Uterus (tissue), 2 donors: ENCODE measurements around the gene FBXO22.

Source experiments
- CTCF ChIP-seq, 4 experiments: fragments of 200-600 bp in 2 of 4; fragments of 450-650 bp in 2 of 4; sonication (generic) in 2 of 4; IDR thresholded peaks; one replicate each; pipeline ENCODE4 v1.5.1; 2016 to 2019; ENCODE audit warnings: antibody characterized with exemption in 4 of 4, mild to moderate bottlenecking in 2 of 4, moderate library complexity in 1 of 4
- POLR2A ChIP-seq, 2 donors: fragments of 450-650 bp; IDR thresholded peaks; one replicate each; pipeline ENCODE4 v1.6.1; 2016; ENCODE audit warnings: antibody characterized with exemption in 2 of 2, mild to moderate bottlenecking in 1 of 2, moderate library complexity in 1 of 2

- TF ChIP-seq CTCF (IDR thresholded peaks at IDR 0.05): no peak
- no peak for TF ChIP-seq POLR2A (IDR thresholded peaks at IDR 0.05)
Observed at GRCh38 chr15:75857886-75858285, 45.8 kb upstream of the FBXO22 start.
